ENCODE data around the gene LRBA.

GRCh38 chr4:150218447-150218846, 796.6 kb downstream of the LRBA start:
- TF ChIP-seq CTCF (conservative IDR thresholded peaks at IDR 0.05 in 1 of 2, IDR thresholded peaks at IDR 0.05 in 1 of 2; ENCODE audit: low read depth in 1 of 2, low read length in 2 of 2) (no peak), EZH2 (IDR thresholded peaks at IDR 0.05; ENCODE audit: low read length, missing control alignments) (no peak)

Measured in fibroblast of lung (primary cell).